LHCN-M2 (cell line): ENCODE data around the gene MUC6. TPM values are rescaled to one million over a fixed set of nuclear protein-coding genes. Genes with fewer than 3 reads are reported as not detected.

Experiments used
- DNase-seq: peaks from one replicate; pipeline ENCODE4 v3.0.0-alpha.2; 2012; ENCODE audit warnings: low read depth
- total RNA-seq: library from RNA; depleted of rRNA; stranded (reverse); fragments of >200 nt; gene quantifications from 2 replicates; pipeline ENCODE4 v1.2.3, GENCODE V29; 2014

Gene MUC6
- total RNA-seq, 1 experiment from 2014 or later = not detected

DNA sequence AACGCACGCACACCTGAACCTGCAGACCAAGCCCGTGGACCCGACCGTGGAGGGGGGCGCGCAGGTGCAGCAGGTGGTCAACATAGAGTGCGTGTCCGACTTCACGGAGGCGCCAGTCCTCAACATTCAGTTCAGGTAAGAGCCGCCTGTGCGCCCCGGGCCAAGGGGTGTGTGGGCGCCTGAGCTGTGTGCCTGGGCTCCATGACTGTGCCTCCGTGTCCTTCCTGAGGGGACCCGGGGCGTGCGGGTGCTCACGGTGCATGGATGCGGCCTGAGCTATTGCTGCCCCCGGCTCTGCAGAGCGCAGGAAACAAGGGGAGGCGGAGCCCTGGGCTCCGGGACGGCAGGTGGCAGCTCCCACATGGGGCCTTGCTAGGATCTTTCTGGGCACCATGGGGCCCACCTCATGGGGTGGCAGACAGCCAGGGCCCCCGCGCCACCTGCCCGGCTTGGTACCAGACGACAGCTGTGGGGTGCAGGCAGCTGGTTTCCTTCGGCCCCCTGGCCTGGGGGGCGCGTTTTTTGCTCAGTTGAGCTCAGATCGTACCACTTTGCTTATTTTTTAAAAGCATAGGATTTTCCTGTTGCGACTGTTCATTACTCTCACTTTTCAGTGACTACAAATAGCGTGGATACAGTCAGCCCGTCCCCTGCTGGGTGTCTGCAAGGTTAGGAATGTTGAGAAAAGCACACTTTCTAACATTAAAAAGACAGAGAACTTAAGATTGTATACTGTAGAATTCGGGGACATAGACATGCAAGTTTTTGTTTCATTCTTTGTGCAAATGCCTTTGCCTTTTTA, 28.3 kb downstream of the MUC6 start:
- no peak for DNase-seq

DNA sequence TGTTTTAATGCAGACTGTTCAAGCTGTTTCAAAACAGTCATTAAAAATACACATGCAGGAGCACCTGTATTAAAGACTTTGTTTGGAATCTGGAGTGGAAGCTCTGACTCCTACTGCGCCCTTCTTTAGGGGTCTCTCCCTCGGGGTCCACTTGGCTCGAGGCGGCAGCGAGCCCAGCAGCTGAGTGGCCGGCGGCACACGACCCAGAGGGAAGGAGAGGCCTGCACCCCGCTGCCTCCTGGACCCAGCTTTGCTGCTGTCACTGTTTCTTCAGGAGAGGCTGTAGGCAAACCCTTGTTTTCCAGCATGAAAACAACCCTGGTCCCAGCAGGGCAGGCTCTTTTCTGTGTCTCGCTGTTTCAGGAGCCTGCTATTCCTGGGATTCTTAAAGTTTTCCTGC, 29.2 kb downstream of the MUC6 start:
- no peak for DNase-seq

DNA sequence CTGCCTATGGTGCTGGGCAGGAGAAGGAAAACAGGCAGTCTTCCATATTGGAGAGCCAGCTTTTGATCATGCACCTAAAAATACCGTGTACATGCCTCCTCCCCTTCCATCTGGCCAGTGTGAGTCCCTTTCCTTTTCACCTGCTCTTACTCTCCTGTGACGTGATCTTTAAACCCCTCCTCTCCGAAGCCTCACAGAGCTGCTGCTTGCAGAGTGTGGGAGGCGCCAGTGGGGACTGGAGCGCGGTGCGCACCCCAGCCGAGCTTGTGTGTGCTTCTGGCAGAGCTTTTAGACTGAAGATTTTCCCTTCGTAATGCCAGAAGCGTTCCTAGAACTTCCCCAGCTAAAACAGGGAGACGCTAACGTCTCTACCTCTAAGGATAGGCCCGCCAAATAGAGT, 29.8 kb downstream of the MUC6 start:
- DNase-seq = no peak

DNA sequence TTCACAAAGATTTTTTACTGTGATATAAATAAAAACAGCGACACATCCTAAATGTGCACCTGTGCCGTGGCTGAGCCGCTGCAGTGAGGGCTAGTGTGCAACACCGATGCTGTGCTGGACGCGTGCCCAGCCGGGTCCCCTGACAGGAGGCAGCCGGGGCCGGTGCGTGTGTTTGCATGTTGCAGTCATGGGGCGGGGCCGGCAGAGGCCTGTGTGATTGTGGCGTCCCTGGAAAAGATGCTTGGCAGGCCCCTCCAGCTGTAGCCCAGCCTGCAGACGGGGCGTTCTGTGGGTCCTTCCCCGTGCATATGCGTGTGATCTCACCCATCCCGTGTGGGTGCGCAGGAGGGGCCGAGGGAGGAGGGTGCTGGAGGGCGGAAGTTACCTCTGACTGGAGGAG, 30.6 kb downstream of the MUC6 start:
- DNase-seq = no peak

DNA sequence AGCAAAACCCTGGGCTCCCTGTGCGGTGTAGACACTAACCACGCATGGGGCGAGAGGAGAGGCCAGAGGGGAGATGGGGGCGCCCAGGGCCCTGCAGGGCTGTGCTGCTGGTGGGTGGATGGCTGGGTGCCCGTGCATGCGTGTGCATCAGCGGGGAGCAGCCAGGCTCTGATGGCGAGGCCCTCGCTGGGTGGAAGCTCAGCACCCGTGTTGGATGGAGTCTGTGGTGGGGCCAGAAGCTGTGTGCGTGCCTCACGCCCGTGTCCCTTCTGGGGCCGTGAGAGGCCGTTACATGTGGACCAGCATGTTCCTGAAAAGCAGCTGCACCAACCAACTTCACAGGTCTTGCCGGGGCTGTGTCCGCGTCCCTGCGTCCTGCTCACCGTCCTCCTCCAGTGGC, 33.4 kb downstream of the MUC6 start:
- no peak for DNase-seq

DNA sequence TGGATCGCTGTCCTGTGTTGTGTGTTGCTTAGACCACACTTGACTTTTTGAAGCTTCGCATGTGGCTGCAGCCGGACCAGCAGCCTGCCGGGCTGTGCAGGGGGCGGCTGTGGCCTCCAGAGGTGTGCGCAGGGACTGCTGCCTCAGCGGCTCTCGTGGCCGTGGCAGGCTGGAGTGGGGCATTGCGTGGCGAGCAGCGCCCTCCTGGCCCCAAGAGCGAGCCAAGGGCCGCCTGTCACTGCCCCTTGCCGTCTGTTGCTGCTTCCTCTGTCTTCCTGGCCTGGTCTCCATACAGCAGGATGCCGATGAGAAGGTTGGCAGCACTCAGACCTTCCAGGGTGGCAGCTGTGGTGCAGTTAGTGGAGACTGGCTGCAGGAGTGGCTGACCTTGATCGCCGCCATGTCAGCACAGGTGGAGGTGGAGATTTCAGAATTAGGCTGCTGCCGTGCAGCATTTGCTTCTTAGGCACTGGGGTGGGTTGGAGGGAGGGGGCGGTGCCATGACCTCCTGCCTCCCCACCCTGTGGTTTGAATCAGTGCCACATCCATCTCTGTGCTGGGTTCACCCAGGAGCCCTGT, 34.0 kb downstream of the MUC6 start:
- no peak for DNase-seq

DNA sequence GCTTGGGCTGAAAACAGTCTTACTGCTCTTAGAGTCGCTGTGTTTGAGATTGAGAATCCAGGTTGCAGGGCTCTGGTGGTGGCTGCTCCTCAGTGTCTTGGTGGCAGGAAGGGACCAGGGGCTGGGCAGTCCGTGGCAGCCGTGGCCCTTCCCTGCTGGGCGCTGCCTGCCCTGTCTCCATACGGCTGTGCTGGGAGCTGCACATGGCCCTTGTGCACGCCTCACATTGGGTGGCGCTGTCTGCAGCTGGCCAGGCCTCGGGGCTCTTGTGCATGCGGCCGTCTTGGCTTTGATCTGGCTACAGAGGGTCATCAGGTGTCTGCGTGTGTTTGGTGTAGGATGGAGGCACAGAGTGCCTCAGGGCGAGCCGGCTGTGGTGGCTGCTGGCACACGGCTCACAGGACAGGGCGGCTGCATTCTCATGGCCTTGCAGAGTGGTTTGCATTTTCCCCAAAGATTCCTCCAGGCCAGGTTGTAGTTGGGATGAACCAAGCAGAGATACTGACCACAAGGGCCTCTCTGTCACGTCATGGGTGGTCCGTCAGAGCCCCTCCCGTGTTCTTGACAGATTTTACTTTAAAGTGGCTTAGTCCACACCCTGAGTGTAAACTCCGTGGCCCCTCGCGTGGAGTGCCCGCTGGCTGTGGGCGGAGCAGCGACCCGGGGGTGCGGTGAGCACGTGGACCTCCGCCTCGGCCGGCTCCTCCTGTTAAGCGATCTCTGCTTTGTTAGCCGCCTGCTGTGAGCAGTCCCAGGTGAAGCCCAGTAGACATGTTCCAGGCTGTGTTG, 34.7 kb downstream of the MUC6 start:
- DNase-seq = no peak

DNA sequence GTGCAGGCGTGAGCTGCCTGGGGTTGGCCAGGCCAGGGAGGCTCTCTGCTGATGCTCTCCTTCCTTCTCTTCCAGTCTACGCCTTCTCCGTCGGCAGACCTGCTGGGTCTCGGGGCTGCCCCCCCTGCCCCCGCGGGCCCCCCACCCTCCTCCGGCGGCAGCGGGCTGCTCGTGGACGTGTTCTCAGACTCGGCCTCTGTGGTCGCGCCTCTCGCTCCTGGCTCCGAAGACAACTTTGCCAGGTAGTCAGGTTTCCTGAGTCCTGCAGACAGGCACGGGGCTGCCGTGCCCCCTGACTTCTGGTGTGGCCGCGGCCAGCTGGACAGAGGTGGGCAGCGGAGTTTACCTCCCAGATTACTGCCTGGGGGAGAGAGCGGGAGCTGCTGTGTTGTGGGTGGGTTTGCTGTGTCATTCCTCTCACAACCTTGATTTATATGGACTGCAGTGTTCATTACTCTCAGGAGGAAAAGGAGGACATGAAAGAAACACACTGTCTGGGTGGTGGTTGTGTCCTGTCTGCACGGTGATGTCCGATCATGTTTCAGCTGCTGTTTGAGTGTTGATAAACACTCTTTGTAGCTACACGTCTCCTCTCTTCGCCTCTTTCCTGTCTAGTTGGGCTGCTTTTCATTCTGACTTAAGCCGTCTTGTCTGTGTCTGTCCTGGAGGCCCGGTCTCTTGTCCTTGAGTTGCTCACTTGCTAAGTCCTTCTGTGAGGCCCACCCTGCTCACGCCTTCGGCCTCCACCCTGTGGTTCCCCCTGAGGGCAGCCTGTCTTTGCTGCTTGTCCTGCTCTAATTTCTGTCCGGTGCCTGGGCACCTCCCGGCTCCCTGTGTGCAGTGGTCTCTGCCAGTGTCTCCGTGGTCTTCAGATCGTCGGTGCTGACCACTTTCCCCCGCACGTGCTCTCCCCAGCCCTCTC, 35.9 kb downstream of the MUC6 start:
- no peak for DNase-seq

DNA sequence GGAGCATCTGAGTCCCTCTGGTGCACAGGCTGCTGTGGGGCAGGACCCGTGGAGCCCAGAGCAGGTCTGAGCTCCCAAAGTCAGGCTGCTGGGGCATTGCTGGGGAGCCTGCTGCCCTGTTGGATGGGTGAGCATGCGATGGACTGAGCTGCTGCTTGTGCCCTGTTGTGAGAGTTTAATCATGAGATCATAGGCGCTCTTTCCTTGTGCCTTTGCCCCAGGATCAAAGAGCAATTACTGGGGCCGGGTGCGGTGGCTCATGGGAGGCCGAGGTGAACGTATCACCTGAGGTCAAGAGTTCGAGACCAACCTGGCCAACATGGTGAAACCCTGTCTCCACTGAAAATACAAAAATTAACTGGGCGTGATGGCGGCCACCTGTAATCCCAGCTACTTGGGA, 37.5 kb downstream of the MUC6 start:
- DNase-seq = no peak

DNA sequence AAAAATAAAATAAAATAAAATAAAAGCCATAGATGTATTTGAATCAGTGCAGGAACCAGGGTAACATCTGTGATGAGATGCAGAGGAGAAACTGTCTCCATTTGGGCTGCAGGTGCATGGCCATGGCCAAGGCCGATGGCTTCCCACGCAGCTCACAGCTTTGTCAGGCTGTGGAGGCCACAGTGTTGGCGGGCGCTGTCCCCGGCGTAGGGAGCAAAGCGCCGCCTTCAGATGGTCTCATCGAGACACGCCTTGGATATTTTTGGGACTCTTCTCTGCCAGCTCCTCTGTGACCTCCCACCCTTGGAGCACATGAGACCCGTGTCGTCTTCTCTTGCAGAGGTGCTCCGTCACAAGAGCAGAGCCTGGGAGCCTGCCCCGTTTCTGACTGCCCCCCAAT, 38.6 kb downstream of the MUC6 start:
- DNase-seq = no peak

DNA sequence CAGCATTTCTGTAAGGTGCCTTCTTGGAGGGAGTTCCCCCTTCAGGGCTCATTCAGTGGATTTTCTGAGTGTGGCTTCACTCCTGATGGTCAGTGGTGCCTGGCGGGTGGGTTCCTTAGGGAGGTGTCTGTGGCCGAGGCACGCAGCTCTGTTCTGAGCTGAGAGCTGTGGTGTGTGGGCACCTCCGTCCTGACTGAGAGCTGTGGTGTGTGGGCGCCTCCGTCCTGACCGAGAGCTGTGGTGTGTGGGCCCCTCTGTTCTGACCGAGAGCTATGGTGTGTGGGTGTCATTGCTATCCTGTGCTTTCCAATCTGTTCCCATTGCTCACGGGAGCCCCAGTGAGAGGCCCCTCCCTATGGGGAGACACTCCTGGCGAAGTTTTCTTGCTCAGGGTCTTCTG, 39.8 kb downstream of the MUC6 start:
- no peak for DNase-seq

DNA sequence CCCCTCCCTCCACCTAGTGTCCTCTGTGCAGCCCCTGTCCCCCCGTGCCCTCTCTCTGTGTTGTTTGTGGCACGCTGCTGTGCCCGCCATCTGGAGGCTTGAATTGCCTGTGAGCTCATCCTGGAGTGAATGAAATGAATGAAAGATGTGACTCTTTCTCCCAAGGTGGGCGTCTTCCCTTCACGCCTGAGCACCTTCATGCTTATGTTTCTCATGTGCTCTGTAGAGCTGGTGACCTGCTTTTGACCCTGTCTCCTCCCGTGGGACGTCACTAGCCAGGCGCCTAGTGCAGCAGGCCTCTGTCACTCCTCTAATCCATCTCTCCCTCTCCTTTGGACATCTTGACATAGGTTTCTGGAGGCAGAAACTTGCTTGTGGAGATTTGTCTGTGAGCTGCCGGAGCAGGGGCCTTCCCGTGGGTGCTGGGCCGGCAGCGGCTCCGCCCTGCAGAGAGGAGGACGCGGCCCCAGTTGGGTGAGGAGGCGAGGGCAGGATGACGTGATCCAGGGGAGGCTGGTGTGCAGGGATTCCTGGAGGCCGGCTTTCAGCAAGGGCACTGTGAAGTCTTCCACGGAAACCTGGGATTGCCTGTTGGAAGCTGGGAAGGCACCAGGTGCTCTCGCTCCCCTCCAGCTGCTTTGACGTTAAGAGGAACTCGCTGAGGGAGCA, 40.6 kb downstream of the MUC6 start:
- no peak for DNase-seq

DNA sequence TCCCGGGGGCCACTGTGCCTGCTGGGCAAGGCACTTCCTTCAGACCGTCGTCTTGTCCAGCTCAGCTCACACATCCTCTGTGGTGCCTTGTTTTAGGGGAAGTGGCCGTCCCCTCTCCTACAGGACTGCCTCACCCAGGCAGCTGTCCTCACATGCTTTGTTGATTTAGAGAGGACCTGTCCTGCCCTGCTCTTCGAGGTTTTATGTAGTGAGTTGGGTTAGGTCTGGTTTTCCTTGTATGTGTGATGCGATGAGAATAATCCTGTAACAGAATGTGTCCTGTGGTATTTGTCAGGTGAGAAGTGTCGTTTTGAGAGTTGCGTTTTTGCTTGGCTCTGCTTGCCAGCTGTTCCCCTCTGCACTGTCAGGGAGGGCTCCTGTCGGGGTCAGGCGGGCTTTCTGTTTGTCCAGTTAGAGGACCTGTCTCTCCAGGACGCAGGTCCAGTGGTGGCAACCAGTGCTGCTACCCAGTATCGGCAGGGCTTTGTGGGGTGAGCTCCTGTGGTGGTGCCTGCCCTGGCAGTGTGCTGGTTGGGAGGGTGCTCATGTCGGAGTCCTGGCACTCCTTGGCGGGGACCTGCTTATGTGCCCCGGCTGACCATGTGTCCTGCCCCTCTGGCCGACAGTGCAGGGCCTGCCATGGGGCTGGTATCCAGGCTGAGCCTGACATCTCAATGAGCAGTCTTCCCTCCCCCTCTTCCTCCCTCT, 41.3 kb downstream of the MUC6 start:
- no peak for DNase-seq

DNA sequence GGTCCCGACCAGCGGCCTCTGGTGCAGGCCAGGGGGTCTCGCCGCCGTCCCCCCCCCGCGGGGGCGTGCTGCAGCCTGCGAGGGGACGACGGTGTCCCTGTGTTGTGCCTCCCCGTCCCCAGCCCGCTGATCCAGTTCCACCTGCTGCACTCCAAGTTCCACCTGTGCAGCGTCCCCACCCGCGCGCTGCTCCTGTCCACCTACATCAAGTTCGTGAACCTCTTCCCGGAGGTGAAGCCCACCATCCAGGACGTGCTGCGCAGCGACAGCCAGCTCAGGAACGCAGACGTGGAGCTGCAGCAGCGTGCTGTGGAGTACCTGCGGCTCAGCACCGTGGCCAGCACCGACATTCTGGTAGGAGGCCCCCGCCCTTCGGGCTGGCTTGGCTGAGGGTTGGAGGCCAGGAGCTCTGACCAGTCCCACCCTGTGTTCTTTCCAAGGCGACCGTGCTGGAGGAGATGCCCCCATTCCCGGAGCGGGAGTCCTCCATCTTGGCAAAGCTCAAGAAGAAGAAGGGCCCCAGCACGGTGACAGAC, 42.8 kb downstream of the MUC6 start:
- no peak for DNase-seq

DNA sequence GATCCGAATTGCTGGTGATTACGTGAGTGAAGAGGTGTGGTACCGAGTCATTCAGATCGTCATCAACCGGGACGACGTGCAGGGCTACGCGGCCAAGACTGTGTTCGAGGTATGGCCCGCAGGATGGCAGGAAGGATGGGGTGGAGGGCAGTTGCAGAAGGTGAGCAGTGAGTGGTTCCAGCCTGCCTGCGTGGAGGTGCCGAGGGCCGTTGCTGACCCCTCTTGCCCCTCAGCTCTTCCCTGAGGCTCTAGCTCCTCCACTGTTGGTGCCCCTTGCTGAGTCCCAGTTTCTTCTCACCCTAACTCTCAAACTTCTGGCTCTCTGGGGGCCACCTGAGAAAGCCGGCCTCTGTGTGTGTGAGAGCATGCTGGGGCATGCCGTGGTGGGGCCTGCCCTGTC, 43.9 kb downstream of the MUC6 start:
- DNase-seq = no peak

DNA sequence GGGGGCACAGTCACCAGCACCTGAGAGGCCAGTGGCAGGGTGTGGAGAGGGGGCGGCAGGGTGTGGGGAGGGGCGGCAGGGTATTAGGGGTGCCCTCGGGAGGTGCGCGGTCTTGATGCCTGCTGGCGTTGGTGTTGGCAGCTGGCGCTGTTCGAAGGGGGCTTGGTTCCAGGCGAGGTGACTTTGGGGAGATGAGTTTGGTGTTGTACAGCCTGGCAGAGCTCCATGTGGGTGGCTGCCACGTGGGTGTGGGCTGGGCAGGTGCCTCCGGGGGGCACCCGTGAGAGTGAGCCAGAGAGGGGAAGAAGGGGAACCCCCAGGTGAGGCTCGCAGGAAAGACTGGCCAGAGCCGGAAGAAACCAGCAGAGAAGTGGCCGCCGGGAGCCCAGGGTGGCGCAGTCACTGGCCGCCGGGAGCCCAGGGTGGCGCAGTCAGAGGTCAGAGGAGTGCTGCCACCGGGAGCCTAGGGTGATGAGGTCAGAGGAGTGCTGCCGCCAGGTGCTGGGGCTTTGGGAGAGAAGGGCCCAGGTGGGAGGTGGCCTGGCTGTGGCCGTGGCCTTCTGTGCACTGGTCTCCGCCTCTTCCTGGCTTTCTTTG, 44.7 kb downstream of the MUC6 start:
- DNase-seq = no peak

DNA sequence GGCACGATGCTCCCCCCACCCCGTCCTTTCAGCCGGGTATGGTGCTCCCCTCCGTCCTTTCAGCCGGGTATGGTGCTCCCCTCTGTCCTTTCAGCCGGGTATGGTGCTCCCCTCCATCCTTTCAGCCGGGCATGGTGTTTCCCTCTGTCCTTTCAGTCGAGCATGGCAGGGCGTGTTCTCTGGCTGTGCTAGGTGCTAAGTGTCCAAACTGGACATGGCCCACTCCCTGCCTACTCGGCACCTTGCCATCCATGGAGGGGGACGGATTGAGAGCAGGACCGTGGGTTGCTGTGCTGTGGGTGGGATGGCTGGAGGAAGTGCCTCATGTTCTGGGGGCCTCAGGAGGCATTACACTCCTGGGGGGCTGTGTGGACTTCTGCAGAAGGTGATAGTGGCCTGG, 45.5 kb downstream of the MUC6 start:
- no peak for DNase-seq

DNA sequence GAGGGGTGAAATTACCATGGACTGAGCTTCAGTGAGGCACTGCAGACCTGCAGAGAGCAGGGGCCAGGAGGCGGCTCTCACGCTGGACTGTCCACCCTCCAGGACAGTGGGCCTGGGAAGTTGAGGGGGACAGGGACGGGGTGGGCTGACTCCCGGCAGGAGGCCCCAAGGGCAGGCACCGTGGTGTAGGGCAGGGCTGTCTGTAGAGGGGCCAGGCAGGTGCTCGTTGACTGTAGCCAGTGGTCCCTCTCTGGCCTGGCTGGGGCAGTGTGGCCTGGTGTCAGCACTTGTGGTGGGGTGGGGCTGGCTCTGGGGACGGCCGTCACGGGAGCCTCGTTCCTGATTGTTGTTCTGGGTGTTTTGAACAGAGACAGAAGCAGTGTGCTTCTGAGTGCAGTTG, 46.4 kb downstream of the MUC6 start:
- DNase-seq = no peak

DNA sequence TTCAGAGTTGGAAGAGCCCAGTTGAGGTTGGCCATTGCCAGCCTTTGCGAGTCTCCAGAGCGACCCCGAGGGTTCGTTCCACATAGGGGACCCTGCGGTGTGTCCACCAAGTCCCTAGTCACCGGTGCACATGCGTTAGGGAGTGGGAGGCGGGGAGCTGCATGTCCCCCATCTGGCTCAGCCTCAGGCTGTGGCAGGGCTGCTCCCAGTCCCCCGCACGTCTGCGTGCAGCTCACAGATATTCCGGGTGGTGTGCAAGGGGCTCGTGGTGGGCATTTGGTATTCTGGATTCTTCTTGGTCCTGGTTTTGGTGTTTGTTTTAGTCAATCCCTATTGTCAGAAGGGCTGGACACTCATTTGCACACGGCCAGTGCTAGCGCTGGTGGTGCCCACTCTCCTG, 48.8 kb downstream of the MUC6 start:
- DNase-seq = no peak

DNA sequence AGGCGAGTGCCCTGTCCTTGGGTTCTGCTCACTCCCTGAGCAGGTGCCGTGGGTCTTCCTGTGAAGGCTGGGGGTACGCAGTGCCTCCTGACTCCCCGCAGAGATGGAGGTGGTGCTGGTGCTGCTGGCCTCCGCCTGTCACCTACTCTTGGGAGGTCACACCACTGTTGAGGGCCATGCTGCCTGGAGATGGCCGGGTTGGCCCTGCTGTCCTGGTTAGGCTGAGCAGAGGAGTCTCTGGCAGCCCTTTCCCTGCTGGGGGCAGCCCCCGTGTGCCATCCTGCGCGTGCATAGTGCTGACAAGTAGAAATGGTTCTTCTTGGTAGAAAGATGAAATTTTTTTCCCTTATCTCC, 49.6 kb downstream of the MUC6 start:
- DNase-seq = no peak
